OCI-LY7 (cell line): ENCODE measurements around the gene CCDC92. TPM values are rescaled to one million over a fixed set of nuclear protein-coding genes. Genes with fewer than 3 reads are reported as not detected.

Experiments
- BruUV-seq: library from RNA; stranded (reverse); fragments of 400-500 nt; replicated peaks from 2 replicates; lab custom pipeline; 2021; lab: Mats Ljungman, UMichigan
- CTCF ChIA-PET: fragments of 300-600 bp; sonication (Branson Sonifier 250); formaldehyde crosslinking; loops from one replicate; lab custom pipeline; 2022; ENCODE audit warnings: antibody characterized with exemption; ENCODE audit not compliant: unreplicated experiment; lab: Charles Lee
- POLR2A ChIA-PET: fragments of 300-600 bp; sonication (Branson Sonifier 250); formaldehyde crosslinking; loops from one replicate; lab custom pipeline; 2022; ENCODE audit warnings: antibody characterized with exemption; lab: Charles Lee
- DNase-seq: peaks from one replicate; pipeline ENCODE4 v3.0.0-alpha.2; 2015; ENCODE audit warnings: low spot score
- H2AFZ ChIP-seq: fragments of 200-600 bp; sonication (generic), shearing (Covaris generic); 2 replicates; pipeline ENCODE4 v1.6.1; 2014; ENCODE audit warnings: mild to moderate bottlenecking, antibody characterized with exemption, low read length, moderate library complexity
- H3K27ac ChIP-seq: fragments of 200-600 bp; sonication (generic); 2 replicates; pipeline ENCODE4 v1.5.1; 2014; ENCODE audit warnings: mixed run types, low read depth, mild to moderate bottlenecking, moderate library complexity, low read length, inconsistent platforms; ENCODE audit not compliant: poor library complexity, severe bottlenecking
- H3K36me3 ChIP-seq: fragments of 200-600 bp; sonication (generic); 2 replicates; pipeline ENCODE4 v1.6.1; 2014; ENCODE audit warnings: mild to moderate bottlenecking, antibody characterized with exemption, low read length, moderate library complexity, mixed read lengths; ENCODE audit not compliant: insufficient read depth
- H3K4me1 ChIP-seq: fragments of 200-600 bp; sonication (generic); 2 replicates; pipeline ENCODE4 v1.5.1; 2014; ENCODE audit warnings: mild to moderate bottlenecking, low read length; ENCODE audit not compliant: insufficient read depth, poor library complexity, severe bottlenecking
- H3K4me2 ChIP-seq: fragments of 200-600 bp; sonication (generic); 2 replicates; pipeline ENCODE4 v1.6.1; 2014; ENCODE audit warnings: mild to moderate bottlenecking, low read length
- H3K4me3 ChIP-seq: fragments of 200-600 bp; sonication (generic); 2 replicates; pipeline ENCODE4 v1.5.1; 2014; ENCODE audit warnings: mild to moderate bottlenecking, low read depth, low read length; ENCODE audit not compliant: poor library complexity, severe bottlenecking
- H3K79me2 ChIP-seq: fragments of 200-600 bp; sonication (generic); 2 replicates; pipeline ENCODE4 v1.6.1; 2016; ENCODE audit warnings: low read depth, mild to moderate bottlenecking, low read length, moderate library complexity, mixed read lengths; ENCODE audit not compliant: insufficient read depth
- H3K9me2 ChIP-seq: fragments of 200-600 bp; sonication (generic); 2 replicates; pipeline ENCODE4 v1.6.1; 2016; ENCODE audit warnings: mild to moderate bottlenecking, low read length, mixed read lengths; ENCODE audit not compliant: insufficient read depth
- H3K9me3 ChIP-seq: fragments of 200-600 bp; sonication (generic); 2 replicates; pipeline ENCODE4 v1.6.1; 2014; ENCODE audit warnings: mild to moderate bottlenecking, mixed run types, low read length, mixed read lengths
- H4K20me1 ChIP-seq: fragments of 200-600 bp; sonication (generic); 2 replicates; pipeline ENCODE4 v1.6.1; 2014; ENCODE audit warnings: mild to moderate bottlenecking, antibody characterized with exemption, low read length, moderate library complexity, mixed read lengths; ENCODE audit not compliant: insufficient read depth
- EZH2phosphoT487 ChIP-seq: fragments of 200-600 bp; sonication (generic); IDR thresholded peaks from 2 replicates; pipeline ENCODE4 v1.6.1; 2018; ENCODE audit warnings: low read depth, borderline replicate concordance, mild to moderate bottlenecking, mixed run types, antibody characterized with exemption, low read length, moderate library complexity, mixed read lengths
- intact Hi-C: fragments of 100-400 bp; cut with micrococcal nuclease; formaldehyde crosslinking; loops from one replicate; pipeline ENCODE4 v1.10.0; 2022; ENCODE audit not compliant: unreplicated experiment
- total RNA-seq, 2 experiments: library from RNA; depleted of rRNA in 1 of 2; stranded (reverse); fragments of >200 nt in 1 of 2; shearing (Covaris generic) in 1 of 2; gene quantifications; 2 replicates each; pipeline ENCODE4 v1.2.3, GENCODE V29; 2014 to 2022
- TF ChIP-seq, protein P1 (sequence below): fragments of 200-600 bp; sonication (generic); conservative IDR thresholded peaks from 2 replicates; pipeline ENCODE4 v1.5.1; 2014; ENCODE audit warnings: mild to moderate bottlenecking, antibody characterized with exemption, low read length, moderate library complexity, mixed read lengths

The CCDC92 gene
- total RNA-seq, 2 experiments from 2014 or later = 3.1 to 12.3 TPM

DNA sequence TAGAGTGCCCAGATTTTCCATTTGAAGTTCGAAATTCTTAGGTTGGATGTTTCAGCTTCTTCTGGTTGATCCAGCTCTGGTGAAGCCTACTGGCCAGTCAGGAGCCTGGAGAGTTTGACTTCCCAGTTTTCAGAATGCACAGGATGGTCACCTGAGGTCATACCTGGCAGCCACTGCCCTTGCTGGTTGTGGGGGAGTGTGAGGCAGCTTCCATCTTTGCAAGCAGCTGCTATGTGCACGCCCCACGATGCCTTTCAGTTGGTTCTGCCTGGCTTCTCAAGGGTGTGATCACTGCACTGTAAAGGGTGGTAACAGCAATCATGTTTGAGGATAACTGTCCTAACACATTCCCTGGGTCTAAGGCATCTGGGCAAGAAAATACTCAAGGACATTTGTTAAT lies 15.4 kb downstream of the CCDC92 start:
- H4K20me1 ChIP-seq = no peaks in the 10 kb centered on the region
- H3K9me3 ChIP-seq = no peaks in the 10 kb centered on the region
- no TSS peak for BruUV-seq
- H3K4me1 ChIP-seq = no peaks in the 10 kb centered on the region
- H2AFZ ChIP-seq = no peak overlapping the region
- H3K4me3 ChIP-seq = no peak overlapping the region
- ChIA-PET CTCF (no interaction called here), POLR2A (no interaction called here)
- no peak for DNase-seq
- no peaks in the 10 kb centered on the region for H3K9me2 ChIP-seq
- H3K79me2 ChIP-seq = no peaks in the 10 kb centered on the region
- TF ChIP-seq EZH2phosphoT487 = no peak
- TF ChIP-seq, protein P1, sequence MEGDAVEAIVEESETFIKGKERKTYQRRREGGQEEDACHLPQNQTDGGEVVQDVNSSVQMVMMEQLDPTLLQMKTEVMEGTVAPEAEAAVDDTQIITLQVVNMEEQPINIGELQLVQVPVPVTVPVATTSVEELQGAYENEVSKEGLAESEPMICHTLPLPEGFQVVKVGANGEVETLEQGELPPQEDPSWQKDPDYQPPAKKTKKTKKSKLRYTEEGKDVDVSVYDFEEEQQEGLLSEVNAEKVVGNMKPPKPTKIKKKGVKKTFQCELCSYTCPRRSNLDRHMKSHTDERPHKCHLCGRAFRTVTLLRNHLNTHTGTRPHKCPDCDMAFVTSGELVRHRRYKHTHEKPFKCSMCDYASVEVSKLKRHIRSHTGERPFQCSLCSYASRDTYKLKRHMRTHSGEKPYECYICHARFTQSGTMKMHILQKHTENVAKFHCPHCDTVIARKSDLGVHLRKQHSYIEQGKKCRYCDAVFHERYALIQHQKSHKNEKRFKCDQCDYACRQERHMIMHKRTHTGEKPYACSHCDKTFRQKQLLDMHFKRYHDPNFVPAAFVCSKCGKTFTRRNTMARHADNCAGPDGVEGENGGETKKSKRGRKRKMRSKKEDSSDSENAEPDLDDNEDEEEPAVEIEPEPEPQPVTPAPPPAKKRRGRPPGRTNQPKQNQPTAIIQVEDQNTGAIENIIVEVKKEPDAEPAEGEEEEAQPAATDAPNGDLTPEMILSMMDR = no peak
- intact Hi-C loops = no loop called here
- H3K4me2 ChIP-seq = no peak overlapping the region
- no peak overlapping the region for H3K27ac ChIP-seq
- H3K36me3 ChIP-seq = no peaks in the 10 kb centered on the region

DNA sequence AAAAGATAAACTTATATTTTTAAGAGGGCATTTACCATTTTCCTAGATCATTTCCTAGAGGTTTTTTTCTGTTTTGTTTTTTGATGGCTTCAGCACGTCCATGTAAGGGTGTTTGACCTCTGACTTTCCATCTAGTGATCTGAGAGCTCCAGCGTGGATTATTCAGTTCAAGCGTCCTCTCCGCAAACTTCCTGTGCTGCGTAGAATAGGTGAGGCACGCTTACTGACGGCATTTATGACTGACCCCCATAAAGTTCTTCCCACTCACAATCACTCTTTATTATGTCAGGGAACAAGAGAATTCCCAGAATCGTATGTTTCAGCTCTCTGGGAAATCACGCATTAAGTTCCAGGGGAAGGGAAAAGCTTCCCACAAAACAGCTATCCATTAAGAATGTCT lies 16.4 kb downstream of the CCDC92 start:
- Histone ChIP-seq H3K4me3 (no peak overlapping the region), H3K27ac (no peak overlapping the region), H3K36me3 (no peaks in the 10 kb centered on the region), H2AFZ (no peak overlapping the region), H3K4me2 (no peak overlapping the region), H3K9me2 (no peaks in the 10 kb centered on the region), H3K9me3 (no peaks in the 10 kb centered on the region), H4K20me1 (no peaks in the 10 kb centered on the region), H3K4me1 (no peaks in the 10 kb centered on the region), H3K79me2 (no peaks in the 10 kb centered on the region)
- CTCF ChIA-PET = no interaction called here
- no peak for DNase-seq
- POLR2A ChIA-PET = no interaction called here
- intact Hi-C loops = no loop called here
- TF ChIP-seq, protein P1 = no peak
- TF ChIP-seq EZH2phosphoT487 = no peak
- BruUV-seq = no TSS peak

DNA sequence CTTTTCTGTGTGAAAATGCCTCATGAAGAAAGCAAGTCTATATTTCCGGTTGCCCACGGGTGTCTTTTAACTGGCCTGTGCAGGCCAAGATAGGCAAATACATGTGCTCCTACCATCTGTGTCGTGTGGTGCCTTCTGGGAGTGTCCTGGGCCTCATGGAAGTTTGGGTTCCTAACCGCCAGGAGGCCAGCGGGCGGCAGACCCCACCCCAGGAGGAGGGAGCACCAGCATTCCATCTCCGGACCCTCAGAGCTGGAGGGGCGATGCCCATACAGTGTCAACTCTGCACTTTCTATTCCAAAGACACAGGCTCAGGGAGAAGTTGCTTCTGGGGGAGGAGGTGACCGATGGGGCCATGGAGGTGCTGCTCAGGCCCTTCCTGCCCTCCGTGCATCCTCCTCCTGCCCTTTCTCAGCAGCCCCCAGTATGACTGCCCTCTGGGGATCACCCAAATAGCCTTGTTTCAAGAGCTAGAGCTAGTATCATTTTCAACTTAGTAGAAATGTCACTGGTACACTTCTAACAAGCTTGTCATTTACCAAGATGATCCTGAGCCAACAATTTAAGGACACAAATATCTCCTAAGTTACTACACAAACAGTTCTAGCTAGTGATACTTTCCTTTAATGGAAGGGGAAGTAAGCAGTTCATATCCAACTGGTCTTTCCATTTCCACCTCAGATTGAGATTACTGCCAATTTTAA lies 17.8 kb downstream of the CCDC92 start:
- POLR2A ChIA-PET = interaction anchor here (1.0 kb wide), 1 partner anchor 17 kb away, joined by 3 read pairs; no protein-coding TSS in a partner anchor
- DNase-seq = no peak
- H3K36me3 ChIP-seq = no peaks in the 10 kb centered on the region
- no peak overlapping the region for H2AFZ ChIP-seq
- CTCF ChIA-PET = no interaction called here
- no peak overlapping the region for H3K27ac ChIP-seq
- no peak overlapping the region for H3K4me3 ChIP-seq
- no peaks in the 10 kb centered on the region for H3K9me3 ChIP-seq
- no peaks in the 10 kb centered on the region for H3K4me1 ChIP-seq
- intact Hi-C loops = no loop called here
- H3K9me2 ChIP-seq = no peaks in the 10 kb centered on the region
- no peaks in the 10 kb centered on the region for H4K20me1 ChIP-seq
- BruUV-seq = no TSS peak
- TF ChIP-seq, protein P1 = no peak
- no peak for TF ChIP-seq EZH2phosphoT487
- H3K4me2 ChIP-seq = no peak overlapping the region
- H3K79me2 ChIP-seq = no peaks in the 10 kb centered on the region
